HepG2 (cell line): ENCODE data around the gene BIRC7. TPM values are rescaled to one million over a fixed set of nuclear protein-coding genes. Genes with fewer than 3 reads are reported as not detected.
A peak's percentile ranks its signal among the peaks of the same experiment; 100 is the strongest.

ENCODE experiments used
- ARID5B ChIP-seq: IDR thresholded peaks from 2 replicates; pipeline ENCODE4 v1.4.0; 2020; ENCODE audit warnings: mild to moderate bottlenecking, missing genetic modification reagents
- BCL6 ChIP-seq: IDR thresholded peaks from 2 replicates; pipeline ENCODE4 v1.6.1; 2016; ENCODE audit warnings: missing genetic modification reagents, missing compliant biosample characterization
- HES4 ChIP-seq: sonication (generic); formaldehyde crosslinking; IDR thresholded peaks from 2 replicates; pipeline ENCODE4 v1.9.0; 2021; ENCODE audit warnings: mild to moderate bottlenecking, missing genetic modification reagents, borderline replicate concordance
- HNF1A ChIP-seq, 2 experiments: sonication (generic) in 1 of 2; formaldehyde crosslinking in 1 of 2; IDR thresholded peaks; 2 replicates each; pipeline versions ENCODE4 v1.4.0 to v1.6.1; 2016 to 2020; ENCODE audit warnings: borderline replicate concordance in 1 of 2, low read depth in 1 of 2, mild to moderate bottlenecking in 1 of 2, missing genetic modification reagents in 1 of 2
- NFE2 ChIP-seq: sonication (generic); formaldehyde crosslinking; IDR thresholded peaks from 2 replicates; pipeline ENCODE4 v1.4.0; 2020; ENCODE audit warnings: missing genetic modification reagents
- NFKB2 ChIP-seq: sonication (generic); formaldehyde crosslinking; IDR thresholded peaks from 2 replicates; pipeline ENCODE4 v1.4.0; 2020; ENCODE audit warnings: missing genetic modification reagents, borderline replicate concordance
- NR2C2 ChIP-seq: sonication (generic); formaldehyde crosslinking; IDR thresholded peaks from 2 replicates; pipeline ENCODE4 v1.4.0; 2020; ENCODE audit warnings: missing genetic modification reagents, mild to moderate bottlenecking, moderate library complexity, borderline replicate concordance
- PHF20 ChIP-seq: sonication (generic); formaldehyde crosslinking; IDR thresholded peaks from 2 replicates; pipeline ENCODE4 v1.5.0; 2020; ENCODE audit warnings: mild to moderate bottlenecking, missing genetic modification reagents
- SNRNP70 ChIP-seq: fragments of 200-400 bp; formaldehyde crosslinking; IDR thresholded peaks from 2 replicates; pipeline ENCODE4 v1.6.1; 2017; ENCODE audit warnings: mild to moderate bottlenecking, low read depth, low read length, moderate library complexity
- ZEB1 ChIP-seq: IDR thresholded peaks from 2 replicates; pipeline ENCODE4 v1.6.1; 2012; ENCODE audit warnings: mild to moderate bottlenecking, low read depth, inconsistent platforms; ENCODE audit not compliant: insufficient replicate concordance
- ZFP37 ChIP-seq: sonication (generic); formaldehyde crosslinking; IDR thresholded peaks from 2 replicates; pipeline ENCODE4 v1.4.0; 2020; ENCODE audit warnings: missing genetic modification reagents, borderline replicate concordance
- ZKSCAN8 ChIP-seq: IDR thresholded peaks from 2 replicates; pipeline ENCODE4 v1.6.1; 2016; ENCODE audit warnings: borderline replicate concordance, missing genetic modification reagents, missing compliant biosample characterization
- ZNF615 ChIP-seq: sonication (generic); formaldehyde crosslinking; IDR thresholded peaks from 2 replicates; pipeline ENCODE4 v1.5.0; 2020; ENCODE audit warnings: mild to moderate bottlenecking, missing genetic modification reagents, borderline replicate concordance
- ZNF775 ChIP-seq: sonication (generic); formaldehyde crosslinking; IDR thresholded peaks from 2 replicates; pipeline ENCODE4 v1.4.0; 2020; ENCODE audit warnings: missing genetic modification reagents, mild to moderate bottlenecking, moderate library complexity, borderline replicate concordance
- polyA plus RNA-seq, 8 experiments: library from polyadenylated mRNA; depleted of rRNA in 3 of 8; stranded (reverse) in 7 of 8; unstranded in 1 of 8; fragments of >200 nt; fragmentation: Illumina TruSeq in 4 of 8; extraction: Trizol in 4 of 8; gene quantifications; 2 replicates each; pipeline versions ENCODE4 v1.2.1 to v1.2.3, GENCODE V29; 2011 to 2016; ENCODE audit warnings: low read depth in 4 of 8, missing spikeins in 1 of 8, mixed read lengths in 1 of 8; ENCODE audit not compliant: insufficient read depth in 1 of 8
- total RNA-seq, 5 experiments: library from RNA; depleted of rRNA; stranded (reverse); fragments of >200 nt; fragmentation: Illumina TruSeq; extraction: Trizol; gene quantifications; 2 replicates each; pipeline ENCODE4 v1.2.3, GENCODE V29; 2016; ENCODE audit warnings: low read depth in 1 of 5
- TF ChIP-seq, protein P1 (sequence below): IDR thresholded peaks from 2 replicates; pipeline ENCODE4 v1.6.1; 2016; ENCODE audit warnings: low read depth

BIRC7 gene
- total and polyA plus RNA-seq, 2 of the 13 experiments (the other 11 are each of a cell fraction or from before 2014, with no cell fraction given), result 0.27 to 5.1 TPM

DNA sequence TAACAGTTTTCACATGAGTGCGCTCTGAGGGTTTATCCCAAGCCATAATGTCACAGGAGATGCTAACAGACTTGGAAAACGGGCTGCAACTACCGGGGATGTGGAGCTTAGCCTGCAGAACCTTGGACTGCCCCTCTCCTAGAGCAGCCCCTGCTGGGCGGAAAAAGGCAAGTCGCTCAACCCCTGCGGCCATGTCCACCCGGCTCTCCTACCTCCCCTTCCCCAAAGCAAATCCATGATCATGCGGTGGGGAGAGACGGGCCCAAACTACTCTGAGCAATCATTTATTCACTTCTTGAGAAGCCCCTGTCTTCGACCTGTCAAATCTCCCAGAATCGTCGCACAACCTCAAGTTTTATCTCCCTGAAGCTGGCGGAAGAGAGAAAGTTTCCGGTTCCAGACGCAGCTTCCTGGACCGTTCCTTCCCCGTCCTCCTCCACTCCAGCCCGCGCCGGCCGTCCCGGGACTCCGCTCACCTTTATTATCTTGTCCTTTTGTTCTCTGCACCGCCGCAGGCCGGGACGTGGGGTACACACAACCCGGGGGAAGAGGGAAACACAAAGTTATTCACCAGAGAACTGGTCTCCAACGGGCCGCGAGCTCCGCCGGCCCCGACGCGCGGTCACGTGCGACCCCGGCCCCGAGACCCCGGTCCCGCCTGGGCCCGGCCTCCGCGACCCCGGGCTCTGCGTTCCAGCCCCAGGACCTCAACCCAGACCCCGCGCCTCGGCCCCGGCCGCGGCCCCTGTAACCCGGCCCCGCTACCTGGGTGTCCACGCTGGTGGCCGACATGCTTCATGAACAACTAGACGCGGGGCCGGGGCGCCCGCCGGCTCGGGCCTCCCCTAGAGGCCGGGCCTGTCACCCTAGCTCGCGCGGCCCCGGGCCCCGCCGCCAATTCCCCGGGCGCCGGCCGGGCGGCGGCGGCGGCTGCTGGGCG lies 20.3 kb upstream of the BIRC7 start (continued):
- TF ChIP-seq ZNF615 (no peak), HES4 (CRISPR knock-in tag) (peak; percentile 86), NFKB2 (CRISPR knock-in tag) (peak; percentile 23; the same call in 1 of the 2 replicates), NFE2 (CRISPR knock-in tag) (no peak), ZKSCAN8 (no peak), ZFP37 (no peak; the same call in none of the 2 replicates), ZNF775 (CRISPR knock-in tag) (no peak), BCL6 (no peak), SNRNP70 (no peak), ARID5B (CRISPR knock-in tag) (no peak), HNF1A (IDR thresholded peaks at IDR 0.05; ENCODE audit: low read depth) (no peak), HNF1A (CRISPR knock-in tag; IDR thresholded peaks at IDR 0.05; ENCODE audit: borderline replicate concordance) (no peak), ZEB1 (peak; percentile 50), NR2C2 (CRISPR knock-in tag) (no peak), PHF20 (CRISPR knock-in tag) (no peak)
- TF ChIP-seq, protein P1, sequence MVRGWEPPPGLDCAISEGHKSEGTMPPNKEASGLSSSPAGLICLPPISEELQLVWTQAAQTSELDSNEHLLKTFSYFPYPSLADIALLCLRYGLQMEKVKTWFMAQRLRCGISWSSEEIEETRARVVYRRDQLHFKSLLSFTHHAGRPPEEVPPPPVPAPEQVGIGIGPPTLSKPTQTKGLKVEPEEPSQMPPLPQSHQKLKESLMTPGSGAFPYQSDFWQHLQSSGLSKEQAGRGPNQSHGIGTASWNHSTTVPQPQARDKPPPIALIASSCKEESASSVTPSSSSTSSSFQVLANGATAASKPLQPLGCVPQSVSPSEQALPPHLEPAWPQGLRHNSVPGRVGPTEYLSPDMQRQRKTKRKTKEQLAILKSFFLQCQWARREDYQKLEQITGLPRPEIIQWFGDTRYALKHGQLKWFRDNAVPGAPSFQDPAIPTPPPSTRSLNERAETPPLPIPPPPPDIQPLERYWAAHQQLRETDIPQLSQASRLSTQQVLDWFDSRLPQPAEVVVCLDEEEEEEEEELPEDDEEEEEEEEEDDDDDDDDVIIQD, result no peak
